ENCODE results near the gene S1PR2.

GRCh38 chr19:10205636-10206035, 25.5 kb downstream of the S1PR2 start:
- no peak for TF ChIP-seq CTCF (IDR thresholded peaks at IDR 0.05)
- TF ChIP-seq POLR2A (IDR thresholded peaks at IDR 0.05), result no peak
- TF ChIP-seq POLR2AphosphoS5 (IDR thresholded peaks at IDR 0.05), result no peak
- no peak for TF ChIP-seq EP300 (IDR thresholded peaks at IDR 0.05; ENCODE audit: low read depth)

Measured in transverse colon (tissue), 4 donors.